ENCODE measurements around the gene TSHZ3. TPM values are rescaled to one million over a fixed set of nuclear protein-coding genes. Genes with fewer than 3 reads are reported as not detected.

Gene TSHZ3
- total and polyA plus RNA-seq, 2 of the 13 experiments (the other 11 are each of a cell fraction or from before 2014, with no cell fraction given) = not detected

GRCh38 chr19:31340042-31341025 is 8.9 kb downstream of the TSHZ3 start:
- no TSS peak for BruUV-seq (replicated peaks)
- no peaks in the 10 kb centered on the region for H4K20me1 ChIP-seq (ENCODE audit: insufficient read depth, low read length)
- H3K79me2 ChIP-seq (ENCODE audit: insufficient read depth, low read length) = no peaks in the 10 kb centered on the region
- no peak overlapping the region for H2AFZ ChIP-seq (ENCODE audit: low read length)
- in situ Hi-C loops (cut with HindIII; ENCODE audit: extremely low pct_ligation_motif_present, low pct_unique_long_range_greater_than_20kb) = no loop called here
- 26% methylated on average over 12 of the region's 14 CpGs for WGBS (ENCODE audit: low lambda C conversion rate)
- H3K4me1 ChIP-seq (ENCODE audit: insufficient read depth, low read length) = no peaks in the 10 kb centered on the region
- intact Hi-C loops (cut with micrococcal nuclease; ENCODE audit: unreplicated experiment) = no loop called here
- FAIRE-seq = no peak
- no peak for TF ChIP-seq ZNF318 (CRISPR knock-in tag; IDR thresholded peaks at IDR 0.05)
- H3K9me3 ChIP-seq (ENCODE audit: low read length) = no peaks in the 10 kb centered on the region
- no peak overlapping the region for H3K9ac ChIP-seq (ENCODE audit: insufficient read depth, low read depth, low read length)
- peaks cover 0 to 25% of the 10 kb centered on the region in 2 experiments; a peak in 1 of 5 replicates for H3K27me3 ChIP-seq (ENCODE audit: control insufficient read depth in 1 of 2, insufficient read depth in 2 of 2, low read length in 2 of 2)
- ChIA-PET POLR2A (no interaction called here), CTCF (ENCODE audit: low intra/inter-chr PET ratio, low total read pairs) (no interaction called here)
- ATAC-seq = no peak
- H3K4me2 ChIP-seq (ENCODE audit: low read depth, low read length) = no peak overlapping the region
- H3K27ac ChIP-seq (ENCODE audit: extremely low read length, insufficient read depth, low read length) = no peak overlapping the region
- DNase-seq (ENCODE audit: low spot score) = no peak
- no peak overlapping the region for H3K4me3 ChIP-seq (replicated peaks in 1 of 3; ENCODE audit: insufficient read depth in 1 of 3, low read depth in 2 of 3, low read length in 3 of 3)
- no peaks in the 10 kb centered on the region for H3K36me3 ChIP-seq (replicated peaks in 1 of 2; ENCODE audit: control insufficient read depth in 1 of 2, insufficient read depth in 2 of 2, low read length in 2 of 2)

All from HepG2 (cell line).